OCI-LY3 (cell line): ENCODE results near the gene ZYG11B.

Source experiments
- CTCF ChIP-seq: fragments of 200-600, 300-600 bp; sonication (generic); IDR thresholded peaks from 2 replicates; pipeline ENCODE4 v1.5.1; 2014; ENCODE audit warnings: antibody characterized with exemption, low read length, low read depth
- EZH2phosphoT487 ChIP-seq: fragments of 200-600 bp; shearing (Covaris generic); IDR thresholded peaks from 2 replicates; pipeline ENCODE4 v1.6.1; 2018; ENCODE audit warnings: antibody characterized with exemption, mixed run types, low read depth

- TF ChIP-seq CTCF (no peak), EZH2phosphoT487 (no peak)
Observed at GRCh38 chr1:52759908-52760307, 33.7 kb downstream of the ZYG11B start.
